Lung (tissue), 12 donors: ENCODE data around the gene GAK. TPM values are rescaled to one million over a fixed set of nuclear protein-coding genes. Genes with fewer than 3 reads are reported as not detected.

Experiments used
- ATAC-seq: fragments of 200-7000 bp; cut with Tn5 transposase; one replicate; pipeline ENCODE4 v1.9.1; 2020; ENCODE audit warnings: moderate number of reproducible peaks; ENCODE audit not compliant: insufficient read depth, low FRiP score
- DNase-seq, 3 donors: peaks; one replicate each; pipeline ENCODE4 v3.0.0-alpha.2; 2013 to 2017
- H3K27ac ChIP-seq, 2 donors: one replicate each; pipeline ENCODE4 v1.5.1; 2013; ENCODE audit warnings: mild to moderate bottlenecking in 2 of 2, moderate library complexity in 2 of 2, control low read depth in 1 of 2, inconsistent platforms in 1 of 2, low read depth in 1 of 2, low read length in 1 of 2
- H3K27me3 ChIP-seq, 3 donors: one replicate each; pipeline ENCODE4 v1.5.1; 2013; ENCODE audit warnings: low read length in 2 of 3; ENCODE audit not compliant: control insufficient read depth in 3 of 3, insufficient read depth in 3 of 3
- H3K36me3 ChIP-seq, 4 donors: one replicate each; pipeline ENCODE4 v1.5.1; 2013; ENCODE audit warnings: low read length in 4 of 4, mild to moderate bottlenecking in 1 of 4, moderate library complexity in 1 of 4; ENCODE audit not compliant: control insufficient read depth in 4 of 4, insufficient read depth in 4 of 4
- H3K4me1 ChIP-seq, 5 donors: one replicate each; pipeline ENCODE4 v1.5.1; 2013; ENCODE audit warnings: low read length in 5 of 5, mild to moderate bottlenecking in 2 of 5, moderate library complexity in 1 of 5; ENCODE audit not compliant: control insufficient read depth in 5 of 5, insufficient read depth in 5 of 5
- H3K4me3 ChIP-seq: one replicate; pipeline ENCODE4 v1.5.1; 2013; ENCODE audit warnings: mild to moderate bottlenecking, control low read depth, moderate library complexity
- H3K9ac ChIP-seq, 2 donors: one replicate each; pipeline ENCODE4 v1.5.1; 2013; ENCODE audit warnings: low read length in 2 of 2, control low read depth in 1 of 2; ENCODE audit not compliant: insufficient read depth in 1 of 2
- H3K9me3 ChIP-seq, 4 donors: one replicate each; pipeline ENCODE4 v1.5.1; 2013; ENCODE audit warnings: low read length in 3 of 4, mild to moderate bottlenecking in 1 of 4, moderate library complexity in 1 of 4; ENCODE audit not compliant: control insufficient read depth in 4 of 4, insufficient read depth in 3 of 4
- CTCF ChIP-seq: IDR thresholded peaks from 2 replicates; pipeline ENCODE4 v1.5.1; 2012; ENCODE audit warnings: mild to moderate bottlenecking; ENCODE audit errors: control extremely low read depth, extremely low read depth
- WGBS, 2 donors: extraction: QIAGEN DNeasy Blood & Tissue Kit; methylation state at CpG; one replicate each; pipeline ENCODE4 v1.1.7; 2013; 5-methylcytosine and 5-hydroxymethylcytosine counted together
- polyA plus RNA-seq, 2 donors: library from polyadenylated mRNA; stranded (reverse); fragments of 200-250 nt; gene quantifications; one replicate each; pipeline ENCODE4 v1.2.1, GENCODE V29; 2013
- total RNA-seq, 2 donors: library from RNA; depleted of rRNA in 1 of 2; stranded (reverse); fragments of >200 nt in 1 of 2; gene quantifications; one replicate each; pipeline ENCODE4 v1.2.1, GENCODE V29; 2014 to 2021
- donor health status: control.
- donor health status: control.
- donor health status: Bipolar disorder and iron deficiency.
- donor health status: healthy.
- donor health status: DM: yes; HTN: yes; CAD: no.

Gene GAK
- total and polyA plus RNA-seq, 4 donors, result 101 to 178 (median 137) TPM

DNA sequence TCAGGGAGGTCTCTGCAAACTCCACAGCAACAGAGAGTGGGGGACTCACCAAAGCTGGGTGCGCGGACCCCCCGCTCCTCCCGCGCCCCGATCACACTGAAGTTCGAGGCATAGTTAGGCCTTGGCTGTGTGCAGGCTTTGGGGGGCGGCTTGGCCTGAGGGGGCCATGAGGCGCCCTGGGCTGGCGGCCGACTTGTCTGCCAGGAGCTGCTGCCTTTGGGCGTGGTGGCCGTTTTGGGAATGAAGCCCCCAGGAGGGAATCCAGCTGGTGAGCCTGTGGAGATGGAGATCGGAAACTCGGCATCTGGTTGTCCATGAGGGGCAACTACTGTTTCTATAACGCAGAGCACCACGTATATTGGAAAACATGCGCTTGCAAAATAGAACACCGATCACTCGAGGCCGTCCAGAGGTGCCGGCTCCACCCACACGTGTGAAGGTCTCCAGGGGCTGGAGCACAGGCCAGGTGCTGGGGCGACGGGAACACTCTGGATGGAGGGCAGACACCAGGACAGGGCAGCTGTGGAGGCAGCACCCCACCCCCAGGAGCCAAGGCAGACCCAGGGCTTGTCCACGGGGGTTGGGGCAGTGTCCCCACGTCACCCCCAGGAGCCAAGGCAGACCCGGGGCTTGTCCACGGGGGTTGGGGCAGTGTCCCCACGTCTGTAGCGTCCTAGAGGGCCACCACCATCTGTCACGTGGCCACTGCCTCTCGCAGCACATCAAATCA lies 80.2 kb downstream of the GAK start:
- Histone ChIP-seq H3K4me3 (no peak overlapping the region), H3K9me3 (peaks cover 0 to 4% (median 0%) of the 10 kb centered on the region in 4 donors), H3K27me3 (no peaks in the 10 kb centered on the region), H3K36me3 (peaks cover 0 to 54% (median 8%) of the 10 kb centered on the region in 4 donors), H3K4me1 (no peaks in the 10 kb centered on the region), H3K9ac (no peak overlapping the region), H3K27ac (no peak overlapping the region)
- ATAC-seq (no peak), DNase-seq (no peak)
- no peak for TF ChIP-seq CTCF
- 96 to 97% methylated on average over 33 of the region's 33 CpGs for WGBS, 2 donors

DNA sequence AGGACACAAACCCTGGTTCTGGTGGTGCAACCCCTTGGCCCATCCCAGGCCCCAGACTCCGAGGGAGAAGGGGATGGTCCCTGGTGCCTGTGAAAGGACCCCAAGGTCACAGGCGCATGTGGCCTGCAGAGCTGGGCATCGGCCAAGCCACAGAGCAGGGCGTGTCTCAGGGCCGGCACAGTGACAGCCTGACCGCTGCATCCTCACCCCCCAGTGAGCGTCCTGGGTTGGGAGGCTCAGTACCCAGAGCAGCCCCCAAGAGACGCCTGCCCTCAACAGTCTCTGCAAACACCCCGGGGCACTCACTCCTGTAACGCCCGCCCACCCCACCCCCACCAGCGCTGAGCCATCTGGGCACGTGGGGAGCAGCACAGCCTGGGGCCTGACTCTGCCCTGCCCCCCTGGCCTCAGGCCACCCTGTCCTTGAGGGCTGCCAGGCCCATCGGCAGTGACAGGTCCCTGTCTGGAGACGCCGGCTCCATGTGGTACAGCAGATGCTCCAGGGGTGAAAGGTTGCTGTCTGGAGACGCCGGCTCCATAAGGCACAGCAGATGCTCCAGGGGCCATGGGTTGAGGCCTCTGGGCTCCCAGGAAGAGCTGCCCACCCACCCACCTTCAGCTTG lies 81.7 kb downstream of the GAK start:
- WGBS, 2 donors, result 91 to 95% methylated on average over 18 of the region's 18 CpGs
- H3K36me3 ChIP-seq, result peaks cover 0 to 48% (median under 1%) of the 10 kb centered on the region in 4 donors
- H3K27me3 ChIP-seq, result no peaks in the 10 kb centered on the region
- no peaks in the 10 kb centered on the region for H3K4me1 ChIP-seq
- ATAC-seq (no peak), DNase-seq (no peak)
- no peak overlapping the region for H3K27ac ChIP-seq
- TF ChIP-seq CTCF, result no peak
- peaks cover 0 to 4% (median 0%) of the 10 kb centered on the region in 4 donors for H3K9me3 ChIP-seq
- no peak overlapping the region for H3K9ac ChIP-seq
- no peak overlapping the region for H3K4me3 ChIP-seq

GRCh38 chr4:849478-850175 lies 82.5 kb downstream of the GAK start:
- no peak for TF ChIP-seq CTCF
- Histone ChIP-seq H3K4me3 (no peak overlapping the region), H3K4me1 (no peaks in the 10 kb centered on the region), H3K36me3 (peaks cover 0 to 47% (median 0%) of the 10 kb centered on the region in 4 donors), H3K27ac (no peak overlapping the region), H3K9me3 (peaks cover 0 to 4% (median 0%) of the 10 kb centered on the region in 4 donors), H3K27me3 (no peaks in the 10 kb centered on the region), H3K9ac (no peak overlapping the region)
- 96 to 97% methylated on average over 50 of the region's 50 CpGs for WGBS, 2 donors
- no peak for ATAC-seq
- DNase-seq, result no peak
